Measurements from ENCODE around the gene PKP4. TPM values are rescaled to one million over a fixed set of nuclear protein-coding genes. Genes with fewer than 3 reads are reported as not detected.

Gene PKP4
- total and polyA plus RNA-seq, 12 donors, result 17.9 to 59.0 (median 45.2) TPM

DNA sequence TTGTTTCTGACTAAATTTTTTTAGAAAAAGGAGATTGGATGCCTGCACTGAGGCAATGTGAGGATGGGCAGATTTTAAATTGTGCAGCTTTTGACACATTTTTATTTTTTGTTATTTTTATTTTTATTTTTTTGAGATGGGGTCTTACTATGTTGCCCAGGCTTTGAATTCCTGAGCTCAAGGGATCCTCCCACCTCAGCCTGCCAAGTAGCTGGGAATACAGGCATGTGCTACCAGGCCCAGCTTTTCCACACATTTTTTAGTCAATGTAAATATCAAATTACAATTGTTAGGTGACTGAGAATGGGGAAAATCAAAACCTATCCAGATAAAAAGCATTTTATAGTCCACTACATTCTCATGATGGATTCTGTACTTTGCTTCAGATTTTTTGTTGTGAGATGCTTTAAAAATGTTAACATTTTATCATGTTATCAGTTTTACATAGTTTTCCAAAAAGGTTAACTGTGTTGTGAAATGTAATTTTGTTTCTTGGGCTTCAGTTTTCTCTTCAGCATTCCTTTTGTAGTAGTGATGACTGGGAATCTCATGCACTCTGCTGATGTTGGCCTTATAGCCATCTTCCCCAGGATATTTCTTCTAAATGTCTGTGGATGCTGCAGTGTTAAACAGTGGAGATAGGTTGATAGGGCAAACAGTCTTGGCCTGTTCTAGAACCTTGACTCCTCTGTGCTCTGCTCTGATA, 41.4 kb downstream of the PKP4 start:
- no peak for ATAC-seq
- intact Hi-C loops (cut with DNase I), result no loop called here
- Histone ChIP-seq H3K4me1 (peaks cover 7 to 54% (median 13%) of the 10 kb centered on the region in 9 donors), H3K4me3 (no peak overlapping the region), H3K27me3 (no peaks in the 10 kb centered on the region), H3K27ac (no peak overlapping the region), H3K36me3 (no peaks in the 10 kb centered on the region), H3K9me3 (no peaks in the 10 kb centered on the region)
- no peak for DNase-seq
- TF ChIP-seq, protein P1, sequence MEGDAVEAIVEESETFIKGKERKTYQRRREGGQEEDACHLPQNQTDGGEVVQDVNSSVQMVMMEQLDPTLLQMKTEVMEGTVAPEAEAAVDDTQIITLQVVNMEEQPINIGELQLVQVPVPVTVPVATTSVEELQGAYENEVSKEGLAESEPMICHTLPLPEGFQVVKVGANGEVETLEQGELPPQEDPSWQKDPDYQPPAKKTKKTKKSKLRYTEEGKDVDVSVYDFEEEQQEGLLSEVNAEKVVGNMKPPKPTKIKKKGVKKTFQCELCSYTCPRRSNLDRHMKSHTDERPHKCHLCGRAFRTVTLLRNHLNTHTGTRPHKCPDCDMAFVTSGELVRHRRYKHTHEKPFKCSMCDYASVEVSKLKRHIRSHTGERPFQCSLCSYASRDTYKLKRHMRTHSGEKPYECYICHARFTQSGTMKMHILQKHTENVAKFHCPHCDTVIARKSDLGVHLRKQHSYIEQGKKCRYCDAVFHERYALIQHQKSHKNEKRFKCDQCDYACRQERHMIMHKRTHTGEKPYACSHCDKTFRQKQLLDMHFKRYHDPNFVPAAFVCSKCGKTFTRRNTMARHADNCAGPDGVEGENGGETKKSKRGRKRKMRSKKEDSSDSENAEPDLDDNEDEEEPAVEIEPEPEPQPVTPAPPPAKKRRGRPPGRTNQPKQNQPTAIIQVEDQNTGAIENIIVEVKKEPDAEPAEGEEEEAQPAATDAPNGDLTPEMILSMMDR (IDR thresholded peaks at IDR 0.05), result no peak

DNA sequence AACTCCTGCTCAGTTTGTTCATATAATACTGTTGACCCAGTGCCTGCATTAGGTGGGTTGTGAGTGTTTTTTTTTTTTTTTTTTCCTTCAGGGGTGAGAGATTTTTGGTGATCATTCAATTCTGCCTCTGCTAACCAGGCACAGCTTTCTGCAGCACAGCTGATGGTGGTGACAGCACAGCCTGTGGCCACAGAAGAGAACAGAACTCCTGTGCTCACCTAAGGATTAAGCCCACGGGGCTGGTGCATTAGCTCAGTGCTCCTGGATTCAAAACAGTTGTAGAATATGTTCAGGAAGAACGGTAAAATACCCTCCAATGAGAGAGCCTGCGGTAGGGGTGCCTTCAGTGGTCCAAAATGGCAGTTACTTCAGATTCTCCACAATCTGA, 42.0 kb downstream of the PKP4 start:
- DNase-seq (no peak), ATAC-seq (peak in 1 of 8 donors; percentile 35)
- 85 to 91% methylated on average over 3 of the region's 3 CpGs for WGBS, 2 donors
- H3K27me3 ChIP-seq, result no peaks in the 10 kb centered on the region
- intact Hi-C loops (cut with DNase I), result no loop called here
- no peak overlapping the region for H3K27ac ChIP-seq
- no peaks in the 10 kb centered on the region for H3K9me3 ChIP-seq
- no peaks in the 10 kb centered on the region for H3K36me3 ChIP-seq
- TF ChIP-seq, protein P1 (IDR thresholded peaks at IDR 0.05), result no peak
- H3K4me3 ChIP-seq, result no peak overlapping the region
- H3K4me1 ChIP-seq, result peaks cover 1 to 51% (median 10%) of the 10 kb centered on the region in 9 donors

DNA sequence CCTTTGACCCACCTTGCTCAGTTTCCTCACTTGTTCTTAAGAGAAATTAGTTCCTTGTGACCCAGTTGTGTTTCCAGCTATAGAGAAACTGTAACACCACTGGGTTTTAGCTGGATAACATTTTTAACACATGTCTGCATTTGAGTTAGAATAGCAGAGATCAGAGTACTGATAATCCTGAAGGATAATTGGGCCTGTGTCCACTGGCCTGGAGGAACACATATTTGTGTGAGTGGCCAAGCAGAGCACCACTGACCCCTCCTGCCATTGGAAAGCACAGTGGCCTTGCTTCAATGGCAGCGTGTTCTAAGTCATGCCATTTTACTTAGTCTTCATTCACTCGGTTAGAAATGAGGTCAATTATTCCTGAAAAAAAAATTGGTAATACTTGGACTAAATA, 42.6 kb downstream of the PKP4 start:
- ATAC-seq (peak in 1 of 8 donors; percentile 43), DNase-seq (no peak)
- H3K27ac ChIP-seq, result no peak overlapping the region
- TF ChIP-seq, protein P1 (IDR thresholded peaks at IDR 0.05), result peak in 1 of 9 donors; percentile 16
- no peaks in the 10 kb centered on the region for H3K36me3 ChIP-seq
- 65 to 80% methylated on average over 2 of the region's 2 CpGs for WGBS, 2 donors
- no peak overlapping the region for H3K4me3 ChIP-seq
- peaks cover 0 to 51% (median 11%) of the 10 kb centered on the region in 9 donors for H3K4me1 ChIP-seq
- intact Hi-C loops (cut with DNase I), result no loop called here
- no peaks in the 10 kb centered on the region for H3K27me3 ChIP-seq
- H3K9me3 ChIP-seq, result no peaks in the 10 kb centered on the region

DNA sequence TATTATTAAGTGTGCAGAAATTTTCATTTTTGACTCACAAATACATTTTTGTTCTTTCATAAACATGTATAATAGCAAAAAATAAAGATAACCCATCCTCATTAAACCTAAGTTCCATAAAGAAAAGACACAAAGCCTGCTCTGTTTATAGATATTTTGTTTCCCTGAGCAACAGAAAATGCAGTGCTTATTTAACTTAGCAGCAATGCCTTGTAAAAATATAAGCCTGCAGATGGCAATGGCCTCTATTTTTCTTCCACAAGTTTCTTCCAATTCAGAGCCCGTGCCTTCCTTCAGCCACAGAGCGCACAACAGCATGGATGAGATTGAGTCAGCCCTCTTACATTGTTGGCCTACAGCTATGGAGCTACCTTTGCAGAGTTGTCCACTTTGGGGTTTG, 43.6 kb downstream of the PKP4 start:
- 93 to 94% methylated on average over 2 of the region's 2 CpGs for WGBS, 2 donors
- Histone ChIP-seq H3K36me3 (no peaks in the 10 kb centered on the region), H3K27me3 (no peaks in the 10 kb centered on the region), H3K9me3 (no peaks in the 10 kb centered on the region), H3K4me1 (peaks cover 0 to 57% (median 20%) of the 10 kb centered on the region in 9 donors), H3K4me3 (no peak overlapping the region), H3K27ac (no peak overlapping the region)
- intact Hi-C loops (cut with DNase I), result loop anchor here in 1 of 10 donors (10.0 kb wide), 1 partner anchor 74 kb away; no protein-coding TSS in a partner anchor
- no peak for DNase-seq
- ATAC-seq, result no peak
- TF ChIP-seq, protein P1 (IDR thresholded peaks at IDR 0.05), result no peak

All from heart right ventricle (tissue), 16 donors.